Measurements from ENCODE around the gene FBXO24.

The FBXO24 gene

GRCh38 chr7:100575206-100575631, 10.9 kb upstream of the FBXO24 start:
- no peak for TF ChIP-seq CTCF (IDR thresholded peaks at IDR 0.05; ENCODE audit: poor library complexity, severe bottlenecking)
- Histone ChIP-seq H3K36me3 (ENCODE audit: low read depth) (peaks cover 57% of the 10 kb centered on the region), H3K27ac (ENCODE audit: poor library complexity, severe bottlenecking) (no peak overlapping the region), H3K4me1 (ENCODE audit: insufficient read depth, poor library complexity, severe bottlenecking) (peaks cover 4% of the 10 kb centered on the region), H3K9me3 (ENCODE audit: severe bottlenecking) (no peaks in the 10 kb centered on the region), H3K27me3 (ENCODE audit: insufficient read depth, poor library complexity, severe bottlenecking) (peaks cover 3% of the 10 kb centered on the region), H3K4me3 (ENCODE audit: severe bottlenecking) (no peak overlapping the region)
- DNase-seq (ENCODE audit: low spot score) (no peak), ATAC-seq (ENCODE audit: low read depth) (no peak)

- H3K36me3 ChIP-seq (ENCODE audit: low read depth): peaks cover 64% of the 10 kb centered on the region
Observed at GRCh38 chr7:100575746-100576383, 10.3 kb upstream of the FBXO24 start.

GRCh38 chr7:100576384-100576993, 9.6 kb upstream of the FBXO24 start:
- H3K4me1 ChIP-seq (ENCODE audit: insufficient read depth, poor library complexity, severe bottlenecking): no peaks in the 10 kb centered on the region
- H3K27me3 ChIP-seq (ENCODE audit: insufficient read depth, poor library complexity, severe bottlenecking): no peaks in the 10 kb centered on the region
- no peak for TF ChIP-seq CTCF (IDR thresholded peaks at IDR 0.05; ENCODE audit: poor library complexity, severe bottlenecking)
- DNase-seq (ENCODE audit: low spot score) (no peak), ATAC-seq (ENCODE audit: low read depth) (no peak)
- no peak overlapping the region for H3K4me3 ChIP-seq (ENCODE audit: severe bottlenecking)
- H3K36me3 ChIP-seq (ENCODE audit: low read depth): peaks cover 70% of the 10 kb centered on the region
- H3K9me3 ChIP-seq (ENCODE audit: severe bottlenecking): no peaks in the 10 kb centered on the region
- no peak overlapping the region for H3K27ac ChIP-seq (ENCODE audit: poor library complexity, severe bottlenecking)

More at GRCh38 chr7:100575746-100576383, 10.3 kb upstream of the FBXO24 start:
- Histone ChIP-seq H3K4me1 (ENCODE audit: insufficient read depth, poor library complexity, severe bottlenecking) (no peaks in the 10 kb centered on the region), H3K9me3 (ENCODE audit: severe bottlenecking) (no peaks in the 10 kb centered on the region), H3K4me3 (ENCODE audit: severe bottlenecking) (no peak overlapping the region), H3K27ac (ENCODE audit: poor library complexity, severe bottlenecking) (no peak overlapping the region), H3K27me3 (ENCODE audit: insufficient read depth, poor library complexity, severe bottlenecking) (no peaks in the 10 kb centered on the region)
- DNase-seq (ENCODE audit: low spot score): no peak
- ATAC-seq (ENCODE audit: low read depth): no peak
- TF ChIP-seq CTCF (IDR thresholded peaks at IDR 0.05; ENCODE audit: poor library complexity, severe bottlenecking): no peak

GRCh38 chr7:100577103-100577502, 9.0 kb upstream of the FBXO24 start:
- Histone ChIP-seq H3K27me3 (ENCODE audit: insufficient read depth, poor library complexity, severe bottlenecking) (no peaks in the 10 kb centered on the region), H3K36me3 (ENCODE audit: low read depth) (peaks cover 76% of the 10 kb centered on the region), H3K4me3 (ENCODE audit: severe bottlenecking) (no peak overlapping the region), H3K27ac (ENCODE audit: poor library complexity, severe bottlenecking) (no peak overlapping the region), H3K9me3 (ENCODE audit: severe bottlenecking) (no peaks in the 10 kb centered on the region), H3K4me1 (ENCODE audit: insufficient read depth, poor library complexity, severe bottlenecking) (no peaks in the 10 kb centered on the region)
- no peak for ATAC-seq (ENCODE audit: low read depth)
- no peak for TF ChIP-seq CTCF (IDR thresholded peaks at IDR 0.05; ENCODE audit: poor library complexity, severe bottlenecking)
- DNase-seq (ENCODE audit: low spot score): no peak

- Histone ChIP-seq H3K36me3 (ENCODE audit: low read depth) (peaks cover 80% of the 10 kb centered on the region), H3K9me3 (ENCODE audit: severe bottlenecking) (no peaks in the 10 kb centered on the region)
Observed at GRCh38 chr7:100577507-100577906, 8.6 kb upstream of the FBXO24 start.

More at GRCh38 chr7:100577507-100577906, 8.6 kb upstream of the FBXO24 start:
- TF ChIP-seq CTCF (IDR thresholded peaks at IDR 0.05; ENCODE audit: poor library complexity, severe bottlenecking): no peak
- Histone ChIP-seq H3K4me3 (ENCODE audit: severe bottlenecking) (no peak overlapping the region), H3K27ac (ENCODE audit: poor library complexity, severe bottlenecking) (no peak overlapping the region), H3K4me1 (ENCODE audit: insufficient read depth, poor library complexity, severe bottlenecking) (peaks cover 2% of the 10 kb centered on the region), H3K27me3 (ENCODE audit: insufficient read depth, poor library complexity, severe bottlenecking) (no peaks in the 10 kb centered on the region)
- ATAC-seq (ENCODE audit: low read depth) (no peak), DNase-seq (ENCODE audit: low spot score) (no peak)
